B cell (primary cell): ENCODE results near the gene TNFRSF12A. TPM values are rescaled to one million over a fixed set of nuclear protein-coding genes. Genes with fewer than 3 reads are reported as not detected.

ENCODE experiments used
- ATAC-seq: fragments of 200-7000 bp; cut with Tn5 transposase; one replicate; pipeline ENCODE4 v1.10.0; 2021; ENCODE audit warnings: low read depth, mild to moderate bottlenecking, moderate number of reproducible peaks, moderate library complexity
- CTCF ChIA-PET: fragments of 350-600 bp; sonication (Branson Sonifier 250); formaldehyde crosslinking; loops from one replicate; lab custom pipeline; 2021; ENCODE audit warnings: antibody characterized with exemption, inconsistent platforms; lab: Charles Lee
- POLR2A ChIA-PET: fragments of 350-600 bp; sonication (Branson Sonifier 250); formaldehyde crosslinking; loops from one replicate; lab custom pipeline; 2021; ENCODE audit warnings: antibody characterized with exemption; lab: Charles Lee
- DNase-seq: peaks from one replicate; pipeline ENCODE4 v3.0.0; 2013
- H2AFZ ChIP-seq: 2 replicates; pipeline ENCODE4 v1.6.1; 2012; ENCODE audit warnings: mild to moderate bottlenecking, low read depth, low read length; ENCODE audit not compliant: insufficient read depth, poor library complexity, severe bottlenecking
- H3K27ac ChIP-seq, 2 donors: 1 replicate in 1 of 2; 2 replicates in 1 of 2; pipeline ENCODE4 v1.5.1; 2012 to 2013; ENCODE audit warnings: low read length in 2 of 2, mild to moderate bottlenecking in 2 of 2, moderate library complexity in 1 of 2
- H3K27me3 ChIP-seq, 4 experiments: fragments of 200-600 bp in 1 of 4; sonication (generic) in 1 of 4; replicated peaks in 1 of 4; 1 replicate in 2 of 4; 2 replicates in 2 of 4; pipeline versions ENCODE4 v1.6.1 to v1.7.0; 2013 to 2016; ENCODE audit warnings: low read length in 3 of 4, mild to moderate bottlenecking in 2 of 4, mixed read lengths in 1 of 4, moderate library complexity in 1 of 4; ENCODE audit not compliant: insufficient read depth in 4 of 4, control insufficient read depth in 3 of 4; ENCODE audit errors: control extremely low read depth in 1 of 4
- H3K36me3 ChIP-seq, 2 experiments: replicated peaks in 1 of 2; 1 replicate in 1 of 2; 2 replicates in 1 of 2; pipeline versions ENCODE4 v1.6.1 to v1.7.1; 2013; ENCODE audit warnings: low read length in 1 of 2; ENCODE audit not compliant: insufficient read depth in 2 of 2, control insufficient read depth in 1 of 2; ENCODE audit errors: control extremely low read depth in 1 of 2, extremely low read depth in 1 of 2
- H3K4me1 ChIP-seq, 2 donors: fragments of 200-600 bp in 1 of 2; sonication (generic) in 1 of 2; 1 replicate in 1 of 2; 2 replicates in 1 of 2; pipeline versions ENCODE4 v1.5.1 to v1.6.1; 2013 to 2017; ENCODE audit warnings: low read length in 2 of 2; ENCODE audit not compliant: control insufficient read depth in 2 of 2, insufficient read depth in 2 of 2
- H3K4me2 ChIP-seq: replicated peaks from 2 replicates; pipeline ENCODE3; 2012; ENCODE audit warnings: mild to moderate bottlenecking, low read depth, low read length; ENCODE audit not compliant: poor library complexity, severe bottlenecking
- H3K4me3 ChIP-seq, 5 experiments: fragments of 200-600 bp in 1 of 5; sonication (generic) in 1 of 5; 1 replicate in 3 of 5; 2 replicates in 2 of 5; pipeline versions ENCODE4 v1.5.1 to v1.7.0; 2011 to 2016; ENCODE audit warnings: low read length in 4 of 5, mild to moderate bottlenecking in 4 of 5, low read depth in 2 of 5, control low read depth in 1 of 5, moderate library complexity in 1 of 5; ENCODE audit not compliant: insufficient read depth in 1 of 5; ENCODE audit errors: control extremely low read depth in 1 of 5, extremely low read depth in 1 of 5
- H3K79me2 ChIP-seq: fragments of 200-600 bp; sonication (generic); one replicate; pipeline ENCODE4 v1.6.0; 2016; ENCODE audit warnings: low read length; ENCODE audit not compliant: control insufficient read depth, insufficient read depth
- H3K9ac ChIP-seq: fragments of 200-600 bp; sonication (generic); 2 replicates; pipeline ENCODE4 v1.6.1; 2017; ENCODE audit warnings: mild to moderate bottlenecking, low read length, moderate library complexity
- H3K9me3 ChIP-seq, 3 donors: one replicate each; pipeline versions ENCODE4 v1.6.1 to v1.7.1; 2013; ENCODE audit warnings: low read length in 2 of 3; ENCODE audit not compliant: control insufficient read depth in 2 of 3, insufficient read depth in 1 of 3; ENCODE audit errors: control extremely low read depth in 1 of 3
- H4K20me1 ChIP-seq: 2 replicates; pipeline ENCODE4 v1.6.0; 2012; ENCODE audit warnings: mild to moderate bottlenecking, low read length; ENCODE audit not compliant: insufficient read depth, control insufficient read depth, poor library complexity, severe bottlenecking
- H3K27ac Mint-ChIP-seq: one replicate; pipeline ENCODE4 v1.8.0; 2021; ENCODE audit warnings: mixed read lengths
- H3K27me3 Mint-ChIP-seq: one replicate; pipeline ENCODE4 v1.8.0; 2021; ENCODE audit warnings: mixed read lengths
- H3K4me1 Mint-ChIP-seq: one replicate; pipeline ENCODE4 v1.8.0; 2021; ENCODE audit warnings: mixed read lengths
- H3K4me3 Mint-ChIP-seq: one replicate; pipeline ENCODE4 v1.8.0; 2021; ENCODE audit warnings: mixed read lengths
- H3K9me3 Mint-ChIP-seq: one replicate; pipeline ENCODE4 v1.8.0; 2022; ENCODE audit warnings: mixed read lengths; ENCODE audit not compliant: insufficient read depth
- EZH2 ChIP-seq: IDR thresholded peaks from 2 replicates; pipeline ENCODE4 v1.6.1; 2012; ENCODE audit warnings: borderline replicate concordance, low read depth, mild to moderate bottlenecking, moderate library complexity, low read length; ENCODE audit not compliant: insufficient read depth, poor library complexity, severe bottlenecking
- WGBS: methylation state at CpG from one replicate; pipeline ENCODE4 v1.1.5; 2013; ENCODE audit warnings: missing lambda C conversion rate; ENCODE audit not compliant: insufficient coverage; 5-methylcytosine and 5-hydroxymethylcytosine counted together
- intact Hi-C: fragments of 100-400 bp; cut with micrococcal nuclease; formaldehyde crosslinking; loops from one replicate; pipeline ENCODE4 v1.10.0; 2022
- polyA plus RNA-seq: library from polyadenylated mRNA; depleted of rRNA; stranded (reverse); fragments of >200 nt; gene quantifications from 2 replicates; pipeline ENCODE4 v1.2.3, GENCODE V29; 2012
- total RNA-seq, 2 donors: library from RNA; stranded (reverse); fragments of 120-200 nt in 1 of 2; gene quantifications; 1 replicate in 1 of 2; 2 replicates in 1 of 2; pipeline versions ENCODE4 v1.2.3 to v1.2.4, GENCODE V29; 2013 to 2022
- TF ChIP-seq, protein P1 (sequence below): fragments of 200-600 bp; IDR thresholded peaks from one replicate; pipeline ENCODE4 v1.8.0; 2022; ENCODE audit warnings: antibody characterized with exemption, mild to moderate bottlenecking

TNFRSF12A gene
- total and polyA plus RNA-seq, 2 donors (not counting 1 experiment from before 2014, with no cell fraction given) = 0.61 to 1.3 TPM

DNA sequence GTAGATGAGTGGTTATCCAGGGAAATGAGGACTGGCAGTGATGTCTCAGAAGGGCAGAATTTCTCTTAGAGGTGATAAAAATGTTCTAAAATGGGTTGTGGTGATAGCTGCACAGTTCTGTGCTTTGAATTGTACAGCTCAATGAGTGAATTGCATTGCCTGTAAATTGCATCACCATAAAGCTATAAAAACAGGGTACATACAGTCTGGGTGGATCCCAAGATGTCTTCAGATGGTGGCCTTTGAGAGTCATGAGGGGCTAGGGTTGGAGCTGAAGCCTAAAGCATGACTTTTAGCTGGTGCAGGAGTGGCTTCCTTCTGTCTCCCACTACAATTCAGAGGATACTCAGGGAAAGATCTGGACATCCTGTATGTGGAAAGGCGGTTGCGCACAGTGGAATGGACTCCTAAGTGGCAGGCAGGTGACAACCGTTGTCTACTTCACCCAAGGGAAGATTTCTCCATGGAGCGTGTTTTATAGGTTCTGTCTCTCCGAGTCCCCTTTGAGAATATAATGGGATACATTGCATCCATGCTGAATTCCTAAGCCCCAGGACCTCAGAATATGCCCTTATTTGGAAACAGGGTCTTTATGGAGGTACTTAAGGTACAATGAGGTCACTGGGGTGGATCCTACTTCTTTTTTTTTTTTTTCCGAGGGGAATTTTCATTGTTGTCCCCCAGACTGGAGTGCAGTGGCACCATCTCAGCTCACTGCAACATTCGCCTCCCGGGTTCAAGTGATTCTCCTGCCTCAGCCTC lies 43.6 kb downstream of the TNFRSF12A start:
- H3K4me1 ChIP-seq = peaks cover 9 to 10% of the 10 kb centered on the region in 2 donors
- no peaks in the 10 kb centered on the region for H4K20me1 ChIP-seq
- CTCF ChIA-PET = interaction anchor here (0.6 to 5.0 kb wide), 3 partner anchors 32 to 64 kb away, joined by 3 to 38 read pairs (median 4); no protein-coding TSS in a partner anchor
- ATAC-seq (no peak), DNase-seq (no peak)
- no peak overlapping the region for H3K27ac ChIP-seq
- H3K9me3 Mint-ChIP-seq = no peaks in the 10 kb centered on the region
- TF ChIP-seq EZH2 = no peak
- TF ChIP-seq, protein P1, sequence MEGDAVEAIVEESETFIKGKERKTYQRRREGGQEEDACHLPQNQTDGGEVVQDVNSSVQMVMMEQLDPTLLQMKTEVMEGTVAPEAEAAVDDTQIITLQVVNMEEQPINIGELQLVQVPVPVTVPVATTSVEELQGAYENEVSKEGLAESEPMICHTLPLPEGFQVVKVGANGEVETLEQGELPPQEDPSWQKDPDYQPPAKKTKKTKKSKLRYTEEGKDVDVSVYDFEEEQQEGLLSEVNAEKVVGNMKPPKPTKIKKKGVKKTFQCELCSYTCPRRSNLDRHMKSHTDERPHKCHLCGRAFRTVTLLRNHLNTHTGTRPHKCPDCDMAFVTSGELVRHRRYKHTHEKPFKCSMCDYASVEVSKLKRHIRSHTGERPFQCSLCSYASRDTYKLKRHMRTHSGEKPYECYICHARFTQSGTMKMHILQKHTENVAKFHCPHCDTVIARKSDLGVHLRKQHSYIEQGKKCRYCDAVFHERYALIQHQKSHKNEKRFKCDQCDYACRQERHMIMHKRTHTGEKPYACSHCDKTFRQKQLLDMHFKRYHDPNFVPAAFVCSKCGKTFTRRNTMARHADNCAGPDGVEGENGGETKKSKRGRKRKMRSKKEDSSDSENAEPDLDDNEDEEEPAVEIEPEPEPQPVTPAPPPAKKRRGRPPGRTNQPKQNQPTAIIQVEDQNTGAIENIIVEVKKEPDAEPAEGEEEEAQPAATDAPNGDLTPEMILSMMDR = no peak
- H3K4me2 ChIP-seq = no peak overlapping the region
- no peaks in the 10 kb centered on the region for H3K9me3 ChIP-seq
- H3K4me3 ChIP-seq = no peak overlapping the region
- no peak overlapping the region for H3K4me3 Mint-ChIP-seq
- intact Hi-C loops = no loop called here
- H3K4me1 Mint-ChIP-seq = peaks cover 11% of the 10 kb centered on the region
- no peak overlapping the region for H3K9ac ChIP-seq
- POLR2A ChIA-PET = interaction anchor here (0.6 kb wide), 1 partner anchor 174 kb away, joined by 5 read pairs; no protein-coding TSS in a partner anchor
- H3K27me3 Mint-ChIP-seq = no peaks in the 10 kb centered on the region
- peaks cover 0 to 6% (median 0%) of the 10 kb centered on the region in 4 experiments for H3K27me3 ChIP-seq
- WGBS = 97% methylated on average over 4 of the region's 8 CpGs
- H3K27ac Mint-ChIP-seq = peak overlapping the region; percentile 26
- no peak overlapping the region for H2AFZ ChIP-seq
- no peaks in the 10 kb centered on the region for H3K79me2 ChIP-seq
- H3K36me3 ChIP-seq = no peaks in the 10 kb centered on the region
